Mucosa of rectum (tissue), 2 donors: ENCODE data around the gene WDR27.

Experiments
- H3K27ac ChIP-seq, 2 donors: one replicate each; pipeline ENCODE4 v1.7.0; 2013; ENCODE audit warnings: inconsistent platforms in 2 of 2, low read depth in 2 of 2, low read length in 2 of 2
- H3K27me3 ChIP-seq, 2 donors: one replicate each; pipeline ENCODE4 v1.7.0; 2013; ENCODE audit warnings: low read length in 2 of 2; ENCODE audit not compliant: control insufficient read depth in 2 of 2, insufficient read depth in 2 of 2
- H3K36me3 ChIP-seq, 2 donors: one replicate each; pipeline ENCODE4 v1.7.0; 2013; ENCODE audit warnings: low read length in 2 of 2; ENCODE audit not compliant: control insufficient read depth in 2 of 2, insufficient read depth in 2 of 2
- H3K4me1 ChIP-seq, 2 donors: one replicate each; pipeline ENCODE4 v1.7.0; 2013; ENCODE audit warnings: low read length in 2 of 2, mild to moderate bottlenecking in 1 of 2; ENCODE audit not compliant: control insufficient read depth in 2 of 2, insufficient read depth in 2 of 2
- H3K4me3 ChIP-seq, 2 donors: one replicate each; pipeline ENCODE4 v1.7.0; 2013; ENCODE audit warnings: low read length in 2 of 2
- H3K9ac ChIP-seq, 2 donors: one replicate each; pipeline ENCODE4 v1.7.0; 2013; ENCODE audit warnings: low read length in 2 of 2, low read depth in 1 of 2, mild to moderate bottlenecking in 1 of 2
- H3K9me3 ChIP-seq, 2 donors: one replicate each; pipeline ENCODE4 v1.7.0; 2013; ENCODE audit warnings: low read length in 2 of 2; ENCODE audit not compliant: control insufficient read depth in 2 of 2
- donor health status: healthy.
- donor health status: Normal muscosa, but diverticular disease.

The WDR27 gene

GRCh38 chr6:169574420-169574819, 127.4 kb downstream of the WDR27 start:
- H3K27ac ChIP-seq, result no peak overlapping the region
- H3K36me3 ChIP-seq, result no peaks in the 10 kb centered on the region
- H3K9me3 ChIP-seq, result no peaks in the 10 kb centered on the region
- H3K9ac ChIP-seq, result no peak overlapping the region
- no peak overlapping the region for H3K4me3 ChIP-seq
- H3K4me1 ChIP-seq, result no peaks in the 10 kb centered on the region
- no peaks in the 10 kb centered on the region for H3K27me3 ChIP-seq

- Histone ChIP-seq H3K36me3 (no peaks in the 10 kb centered on the region), H3K4me3 (no peak overlapping the region), H3K9me3 (no peaks in the 10 kb centered on the region), H3K27ac (no peak overlapping the region), H3K27me3 (no peaks in the 10 kb centered on the region), H3K9ac (no peak overlapping the region), H3K4me1 (no peaks in the 10 kb centered on the region)
These were observed 127.9 kb downstream of the WDR27 start for GRCh38 chr6:169573883-169574282.

- Histone ChIP-seq H3K9me3 (no peaks in the 10 kb centered on the region), H3K36me3 (no peaks in the 10 kb centered on the region), H3K9ac (no peak overlapping the region), H3K4me1 (no peaks in the 10 kb centered on the region), H3K4me3 (no peak overlapping the region), H3K27me3 (no peaks in the 10 kb centered on the region), H3K27ac (no peak overlapping the region)
These were observed 130.5 kb downstream of the WDR27 start for GRCh38 chr6:169571123-169571962.

- H3K9me3 ChIP-seq, result no peaks in the 10 kb centered on the region
- H3K36me3 ChIP-seq, result no peaks in the 10 kb centered on the region
- no peak overlapping the region for H3K27ac ChIP-seq
- H3K9ac ChIP-seq, result no peak overlapping the region
- H3K4me1 ChIP-seq, result no peaks in the 10 kb centered on the region
- H3K4me3 ChIP-seq, result no peak overlapping the region
- no peaks in the 10 kb centered on the region for H3K27me3 ChIP-seq
These were observed 133.3 kb downstream of the WDR27 start for GRCh38 chr6:169568314-169569087.

GRCh38 chr6:169567819-169568218, 134.0 kb downstream of the WDR27 start:
- Histone ChIP-seq H3K4me3 (no peak overlapping the region), H3K9ac (no peak overlapping the region), H3K27ac (no peak overlapping the region), H3K9me3 (no peaks in the 10 kb centered on the region), H3K36me3 (no peaks in the 10 kb centered on the region), H3K4me1 (no peaks in the 10 kb centered on the region), H3K27me3 (no peaks in the 10 kb centered on the region)

- Histone ChIP-seq H3K27ac (no peak overlapping the region), H3K9me3 (no peaks in the 10 kb centered on the region), H3K9ac (no peak overlapping the region), H3K27me3 (no peaks in the 10 kb centered on the region), H3K4me3 (no peak overlapping the region), H3K36me3 (no peaks in the 10 kb centered on the region), H3K4me1 (no peaks in the 10 kb centered on the region)
These were observed 134.7 kb downstream of the WDR27 start for GRCh38 chr6:169566961-169567750.

- no peak overlapping the region for H3K9ac ChIP-seq
- no peaks in the 10 kb centered on the region for H3K4me1 ChIP-seq
- no peak overlapping the region for H3K27ac ChIP-seq
- no peaks in the 10 kb centered on the region for H3K9me3 ChIP-seq
- H3K27me3 ChIP-seq, result no peaks in the 10 kb centered on the region
- H3K36me3 ChIP-seq, result no peaks in the 10 kb centered on the region
- no peak overlapping the region for H3K4me3 ChIP-seq
These were observed 135.5 kb downstream of the WDR27 start for GRCh38 chr6:169566319-169566718.

- Histone ChIP-seq H3K27ac (no peak overlapping the region), H3K9me3 (no peaks in the 10 kb centered on the region), H3K9ac (no peak overlapping the region), H3K4me1 (no peaks in the 10 kb centered on the region), H3K27me3 (no peaks in the 10 kb centered on the region), H3K4me3 (no peak overlapping the region), H3K36me3 (no peaks in the 10 kb centered on the region)
These were observed 137.2 kb downstream of the WDR27 start for GRCh38 chr6:169564453-169565240.

GRCh38 chr6:169561665-169562064, 140.2 kb downstream of the WDR27 start:
- H3K36me3 ChIP-seq, result no peaks in the 10 kb centered on the region
- H3K27ac ChIP-seq, result no peak overlapping the region
- H3K4me1 ChIP-seq, result no peaks in the 10 kb centered on the region
- H3K27me3 ChIP-seq, result no peaks in the 10 kb centered on the region
- no peak overlapping the region for H3K4me3 ChIP-seq
- no peak overlapping the region for H3K9ac ChIP-seq
- no peaks in the 10 kb centered on the region for H3K9me3 ChIP-seq
